Parietal lobe (tissue), 2 donors: ENCODE measurements around the gene SUPT6H. TPM values are rescaled to one million over a fixed set of nuclear protein-coding genes. Genes with fewer than 3 reads are reported as not detected.

ENCODE experiments used
- small RNA-seq: library from RNA; depleted of rRNA; stranded (forward); fragments of <200 nt; gene quantifications from one replicate; pipeline ENCODE3, GENCODE V24; 2014; ENCODE audit warnings: low replicate concordance
- total RNA-seq: library from RNA; depleted of rRNA; stranded (reverse); fragments of >200 nt; gene quantifications from one replicate; pipeline ENCODE4 v1.2.3, GENCODE V29; 2014

Gene SUPT6H
- 67.0 TPM for total RNA-seq

DNA sequence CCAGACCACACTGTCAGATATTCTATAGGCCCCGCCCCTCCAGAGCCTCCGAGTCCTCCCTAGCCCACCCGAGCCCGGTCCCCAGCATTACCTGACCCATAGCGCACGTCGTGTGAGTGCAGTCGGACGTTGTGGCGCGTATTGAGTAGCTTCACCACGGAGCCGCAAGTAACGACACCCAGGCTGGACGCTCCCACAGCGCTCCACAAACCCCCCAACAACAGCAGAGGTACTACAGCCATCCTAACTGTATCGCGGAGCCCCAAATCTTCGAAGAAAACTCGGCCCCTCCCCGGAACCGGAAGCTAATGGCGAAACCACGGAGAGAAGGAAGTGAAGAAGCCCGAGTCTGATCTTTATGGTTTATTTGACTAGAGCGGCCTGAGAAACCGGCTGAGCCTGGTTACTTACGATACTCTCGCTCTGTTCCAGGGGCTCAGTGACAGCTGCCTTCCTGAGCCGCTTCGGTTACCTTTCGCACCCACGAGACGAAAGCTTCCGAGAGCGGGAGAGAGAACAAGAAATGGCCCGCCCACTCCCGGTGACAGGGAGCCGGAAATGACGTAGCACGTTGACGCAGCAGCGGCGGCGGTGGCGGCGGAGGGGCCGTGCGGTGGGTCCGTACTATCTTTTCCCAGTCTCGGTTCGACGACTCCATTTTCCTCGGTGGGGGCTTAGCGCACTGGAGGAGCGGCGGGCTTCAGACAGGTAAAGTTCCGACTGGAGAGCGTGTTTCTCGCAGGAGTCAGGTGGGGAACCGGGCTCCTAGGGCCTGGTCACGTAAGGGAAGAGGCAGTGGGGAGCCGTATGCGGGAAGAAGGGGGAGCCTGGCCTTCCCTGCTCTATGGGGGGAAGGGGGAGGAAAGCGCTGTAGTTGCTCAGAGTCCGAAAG, at the start of gene SUPT6H, which contains the start of gene SDF2:
SUPT6H (plus strand) TSS at position 571 of the 892 bp plus-strand sequence. CDS start 11,197 bp downstream, outside the sequence.
SDF2 (minus strand) TSS at position 272 of the 892 bp plus-strand sequence; CDS start at position 242, 30 bp downstream.

GRCh38 chr17:28613931-28614381, 48.0 kb upstream of the SUPT6H start, which contains the start of gene RSKR:
RSKR (minus strand) TSS chr17:28614185; CDS start chr17:28614161, 24 bp downstream.

DNA sequence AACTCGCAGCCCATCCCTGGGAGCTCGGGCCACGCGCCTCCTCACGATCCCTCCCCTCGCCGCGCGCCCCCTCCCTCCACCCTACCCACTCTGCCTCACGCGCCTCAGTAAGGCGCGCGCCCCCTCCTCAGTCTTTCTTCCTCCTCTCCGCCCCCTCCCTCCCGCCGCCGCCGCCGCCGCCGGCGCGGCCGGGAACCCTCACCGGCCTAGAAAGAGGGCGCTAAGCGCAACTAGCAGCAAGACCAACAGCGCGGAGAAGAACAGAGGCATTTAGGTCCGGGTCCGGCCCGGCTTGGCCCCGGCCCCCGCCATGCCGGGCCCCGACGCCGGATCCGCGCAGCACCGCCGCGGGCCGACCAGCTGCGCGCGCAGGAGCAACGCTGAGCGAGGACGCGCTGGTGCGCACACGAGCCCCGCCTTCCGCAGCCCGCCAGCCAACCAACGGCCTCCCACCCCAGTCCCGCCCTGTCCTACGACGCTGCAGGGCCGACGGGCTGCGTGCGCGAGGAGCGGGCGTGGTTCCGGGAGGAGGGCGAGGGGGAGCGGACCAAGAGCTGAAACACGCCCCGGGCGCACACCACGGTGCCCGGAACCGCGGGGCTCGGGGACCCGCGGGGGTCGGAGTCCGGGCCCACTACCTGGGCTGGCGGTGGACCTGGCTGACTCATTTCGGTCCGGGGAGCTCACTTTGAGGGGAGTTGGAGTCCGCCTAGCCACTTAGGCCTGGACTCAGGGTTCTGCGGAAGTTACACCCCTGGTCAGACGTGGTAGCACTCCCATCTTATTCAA, 17.0 kb upstream of the SUPT6H start, which contains the start of gene BLTP2:
BLTP2 (minus strand) TSS at position 372 of the 789 bp plus-strand sequence; CDS start at position 270, 102 bp downstream.

DNA sequence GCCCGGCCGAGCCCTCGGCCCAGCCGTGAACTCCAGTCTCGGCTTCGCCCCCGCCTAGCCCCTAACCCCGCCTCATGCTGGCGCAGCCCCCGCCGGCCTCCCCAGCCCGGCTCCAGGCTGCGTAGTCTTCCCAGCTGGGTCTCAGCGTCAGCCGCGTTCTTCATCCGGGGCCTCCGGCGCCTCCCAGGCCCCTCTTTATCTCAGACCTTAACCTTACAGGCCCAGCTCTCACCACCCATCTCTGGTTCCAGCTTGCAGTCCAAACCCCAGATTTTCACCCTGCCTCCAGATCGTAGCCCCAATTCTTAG, 49.7 kb downstream of the SUPT6H start, which contains the start of gene PROCA1:
PROCA1 (minus strand) TSS at position 166 of the 309 bp plus-strand sequence. CDS start 228 bp downstream, outside the sequence.

GRCh38 chr17:28717578-28718332, 55.8 kb downstream of the SUPT6H start, which contains the start of gene RAB34:
RAB34 (minus strand) TSS chr17:28717868; CDS start chr17:28717266, 602 bp downstream.

DNA sequence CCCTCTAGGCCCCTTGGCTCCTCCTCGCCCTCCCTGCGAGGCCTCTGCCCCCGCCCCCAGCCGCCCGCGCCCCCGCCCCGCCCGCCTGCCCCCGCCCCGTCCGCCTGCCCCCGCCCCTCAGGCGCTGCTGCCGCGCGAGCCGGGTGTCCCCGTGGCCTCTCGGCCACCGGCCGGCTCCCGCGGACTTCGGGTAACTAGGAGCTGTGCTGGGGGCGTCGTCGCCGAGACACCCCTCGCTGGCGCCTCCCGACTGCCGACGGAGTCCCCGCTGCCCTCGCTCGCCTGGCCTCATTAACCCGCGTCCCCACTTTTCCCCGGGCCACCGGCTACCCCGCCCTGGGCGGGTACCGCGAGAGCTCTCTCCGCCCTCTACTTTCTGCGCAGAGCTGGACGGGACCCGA, 64.2 kb downstream of the SUPT6H start, which contains the start of gene TLCD1:
TLCD1 (minus strand) TSS at position 8 of the 401 bp plus-strand sequence. CDS start 136 bp downstream, outside the sequence.

GRCh38 chr17:28728364-28729200, 66.6 kb downstream of the SUPT6H start, which contains the start of gene NEK8:
NEK8 (plus strand) TSS chr17:28728788; CDS start chr17:28728814, 26 bp downstream.

GRCh38 chr17:28743243-28744103, 81.5 kb downstream of the SUPT6H start, which contains the start of gene TRAF4:
TRAF4 (plus strand) TSS chr17:28744011; CDS start chr17:28744113, 102 bp downstream.

Small RNAs within 50 kb of the gene (small RNA-seq; reads per million reads assigned to genes)
- not detected for gene SNORD42A
- gene SNORD42B, result not detected
- gene SNORD4A, result not detected
- not detected for gene SNORD4B

Other genes starting within 250 kb of the SUPT6H start
- gene SLC13A2, start 188.6 kb upstream of the SUPT6H start, total RNA-seq, result not detected
- not detected for gene FOXN1, start 155.9 kb upstream of the SUPT6H start, total RNA-seq
- gene UNC119, start 109.6 kb upstream of the SUPT6H start, total RNA-seq, result 34.4 TPM
- 24.4 TPM for gene PIGS, start 90.7 kb upstream of the SUPT6H start, total RNA-seq
- 71.1 TPM for gene ALDOC, start 85.3 kb upstream of the SUPT6H start, total RNA-seq
- gene SPAG5, start 63.2 kb upstream of the SUPT6H start, total RNA-seq, result 17.8 TPM
- gene RSKR, start 48.0 kb upstream of the SUPT6H start, total RNA-seq, result 62.0 TPM
- gene BLTP2, start 17.0 kb upstream of the SUPT6H start, total RNA-seq, result 200 TPM
- gene SDF2, start 299 bp upstream of the SUPT6H start, total RNA-seq, result 36.0 TPM
- gene PROCA1, start 49.7 kb downstream of the SUPT6H start, total RNA-seq, result 5.0 TPM
- gene RAB34, start 55.7 kb downstream of the SUPT6H start, total RNA-seq, result 15.3 TPM
- 305 TPM for gene RPL23A, start 57.8 kb downstream of the SUPT6H start, total RNA-seq
- not detected for gene TLCD1, start 64.0 kb downstream of the SUPT6H start, total RNA-seq
- gene NEK8, start 66.6 kb downstream of the SUPT6H start, total RNA-seq, result 2.2 TPM
- gene TRAF4, start 81.8 kb downstream of the SUPT6H start, total RNA-seq, result 48.8 TPM
- 17.8 TPM for gene FAM222B, start 180.6 kb downstream of the SUPT6H start, total RNA-seq
- 36.6 TPM for gene ERAL1, start 192.8 kb downstream of the SUPT6H start, total RNA-seq
- gene FLOT2, start 235.5 kb downstream of the SUPT6H start, total RNA-seq, result 30.4 TPM
- gene DHRS13, start 240.9 kb downstream of the SUPT6H start, total RNA-seq, result 28.5 TPM